Endothelial cell of umbilical vein (primary cell): ENCODE measurements around the gene BRF1.

ENCODE experiments used
- EZH2 ChIP-seq: IDR thresholded peaks from 2 replicates; pipeline ENCODE4 v1.6.1; 2012; ENCODE audit warnings: borderline replicate concordance, low read depth, mild to moderate bottlenecking, moderate library complexity, low read length, inconsistent platforms; ENCODE audit not compliant: severe bottlenecking
- JUN ChIP-seq: IDR thresholded peaks from 2 replicates; pipeline ENCODE4 v1.6.1; 2011; ENCODE audit warnings: borderline replicate concordance, low read depth; ENCODE audit not compliant: insufficient read length, insufficient read depth
- MYC ChIP-seq: IDR thresholded peaks from one replicate; pipeline ENCODE4 v1.6.1; 2011; ENCODE audit warnings: mild to moderate bottlenecking, low read depth, low read length
- POLR2A ChIP-seq: IDR thresholded peaks from 2 replicates; pipeline ENCODE4 v1.6.1; 2012; ENCODE audit warnings: low read depth, mild to moderate bottlenecking, control low read depth, low read length
- POLR2AphosphoS5 ChIP-seq: IDR thresholded peaks from 2 replicates; pipeline ENCODE4 v1.6.1; 2012; ENCODE audit warnings: low read depth, mild to moderate bottlenecking, control low read depth, low read length, moderate library complexity; ENCODE audit not compliant: insufficient read depth
- TF ChIP-seq, protein P1 (sequence below), 2 donors: IDR thresholded peaks; 1 replicate in 1 of 2; 2 replicates in 1 of 2; pipeline ENCODE4 v1.5.1; 2011; ENCODE audit warnings: low read length in 2 of 2, mild to moderate bottlenecking in 2 of 2, moderate library complexity in 2 of 2, control low read depth in 1 of 2, inconsistent platforms in 1 of 2, low read depth in 1 of 2; ENCODE audit not compliant: insufficient read depth in 1 of 2; ENCODE audit errors: extremely low read depth in 1 of 2
- TF ChIP-seq, protein P2 (sequence below): IDR thresholded peaks from 2 replicates; pipeline ENCODE4 v1.6.1; 2011; ENCODE audit not compliant: insufficient read depth, insufficient read length

DNA sequence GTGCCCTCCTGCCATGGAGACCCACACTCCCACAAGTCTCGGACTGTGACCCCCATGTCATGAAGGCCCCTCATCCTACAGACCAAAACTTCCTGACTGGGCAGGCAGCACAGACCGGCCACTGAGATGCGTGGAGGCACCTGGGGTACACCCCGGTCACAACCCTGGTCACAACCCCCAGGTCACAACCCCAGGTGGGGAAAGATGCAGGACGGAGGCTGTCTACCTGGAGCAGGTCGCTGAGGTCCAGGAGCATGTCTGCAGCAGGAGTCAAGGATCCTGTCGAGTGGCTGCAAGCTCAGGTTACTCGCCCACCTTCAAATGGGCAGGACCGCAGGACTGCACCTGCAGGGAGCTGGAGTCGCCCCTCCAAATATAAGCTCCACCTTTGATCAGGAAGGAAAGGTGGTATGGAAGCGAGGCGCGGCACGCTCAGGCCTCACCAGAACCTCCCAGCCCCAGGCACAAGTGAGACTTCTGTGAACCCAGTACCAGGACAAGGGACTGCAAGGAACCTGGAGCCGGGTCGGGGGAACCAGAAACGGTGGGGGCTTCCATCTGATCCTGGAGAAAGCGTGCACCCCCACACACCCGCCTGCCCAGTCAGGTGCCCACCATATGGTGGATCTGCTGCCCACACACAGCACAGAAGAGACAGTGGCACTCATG, 44.4 kb downstream of the BRF1 start:
- TF ChIP-seq, protein P1, sequence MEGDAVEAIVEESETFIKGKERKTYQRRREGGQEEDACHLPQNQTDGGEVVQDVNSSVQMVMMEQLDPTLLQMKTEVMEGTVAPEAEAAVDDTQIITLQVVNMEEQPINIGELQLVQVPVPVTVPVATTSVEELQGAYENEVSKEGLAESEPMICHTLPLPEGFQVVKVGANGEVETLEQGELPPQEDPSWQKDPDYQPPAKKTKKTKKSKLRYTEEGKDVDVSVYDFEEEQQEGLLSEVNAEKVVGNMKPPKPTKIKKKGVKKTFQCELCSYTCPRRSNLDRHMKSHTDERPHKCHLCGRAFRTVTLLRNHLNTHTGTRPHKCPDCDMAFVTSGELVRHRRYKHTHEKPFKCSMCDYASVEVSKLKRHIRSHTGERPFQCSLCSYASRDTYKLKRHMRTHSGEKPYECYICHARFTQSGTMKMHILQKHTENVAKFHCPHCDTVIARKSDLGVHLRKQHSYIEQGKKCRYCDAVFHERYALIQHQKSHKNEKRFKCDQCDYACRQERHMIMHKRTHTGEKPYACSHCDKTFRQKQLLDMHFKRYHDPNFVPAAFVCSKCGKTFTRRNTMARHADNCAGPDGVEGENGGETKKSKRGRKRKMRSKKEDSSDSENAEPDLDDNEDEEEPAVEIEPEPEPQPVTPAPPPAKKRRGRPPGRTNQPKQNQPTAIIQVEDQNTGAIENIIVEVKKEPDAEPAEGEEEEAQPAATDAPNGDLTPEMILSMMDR (IDR thresholded peaks at IDR 0.05; ENCODE audit: extremely low read depth in 1 of 2, insufficient read depth in 1 of 2, low read depth in 1 of 2, low read length in 2 of 2): no peak
- TF ChIP-seq POLR2A (no peak), EZH2 (no peak), POLR2AphosphoS5 (no peak), JUN (no peak), MYC (no peak)
- TF ChIP-seq, protein P2, sequence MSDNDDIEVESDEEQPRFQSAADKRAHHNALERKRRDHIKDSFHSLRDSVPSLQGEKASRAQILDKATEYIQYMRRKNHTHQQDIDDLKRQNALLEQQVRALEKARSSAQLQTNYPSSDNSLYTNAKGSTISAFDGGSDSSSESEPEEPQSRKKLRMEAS: no peak
